Measurements from ENCODE around the gene FGF3.

FGF3 gene

DNA sequence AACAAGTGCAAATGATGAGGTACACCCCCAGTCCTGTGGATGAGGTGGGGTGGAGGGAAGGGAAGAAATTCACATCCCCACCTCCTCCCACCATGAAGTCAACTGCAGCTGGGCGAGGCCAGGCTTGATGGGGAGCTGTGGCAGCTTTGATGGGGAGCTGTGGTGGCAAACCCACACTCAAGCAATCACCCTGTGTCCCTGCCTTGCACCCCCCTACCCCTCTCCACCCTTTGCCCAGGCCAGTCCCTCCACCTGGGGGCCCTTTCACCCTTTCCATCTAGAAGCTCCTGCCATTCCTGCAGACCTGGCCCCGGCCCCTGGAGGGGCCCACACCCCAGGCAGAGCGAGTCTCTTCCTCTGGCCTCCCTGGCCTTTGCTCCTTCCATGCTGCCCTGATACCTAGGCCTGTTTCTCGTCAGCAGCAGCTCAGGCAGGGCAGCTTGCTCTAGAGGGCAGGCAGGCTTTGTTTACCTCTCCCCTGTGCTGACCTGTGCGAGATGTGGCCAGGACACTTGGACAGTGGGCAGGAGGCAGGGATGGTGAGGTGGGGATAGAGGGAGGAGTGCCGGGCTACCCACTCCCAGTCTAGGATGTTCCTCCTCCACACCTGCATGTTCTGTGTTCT lies 4.5 kb upstream of the FGF3 start:
- no peak for DNase-seq (ENCODE audit: low read depth)

DNA sequence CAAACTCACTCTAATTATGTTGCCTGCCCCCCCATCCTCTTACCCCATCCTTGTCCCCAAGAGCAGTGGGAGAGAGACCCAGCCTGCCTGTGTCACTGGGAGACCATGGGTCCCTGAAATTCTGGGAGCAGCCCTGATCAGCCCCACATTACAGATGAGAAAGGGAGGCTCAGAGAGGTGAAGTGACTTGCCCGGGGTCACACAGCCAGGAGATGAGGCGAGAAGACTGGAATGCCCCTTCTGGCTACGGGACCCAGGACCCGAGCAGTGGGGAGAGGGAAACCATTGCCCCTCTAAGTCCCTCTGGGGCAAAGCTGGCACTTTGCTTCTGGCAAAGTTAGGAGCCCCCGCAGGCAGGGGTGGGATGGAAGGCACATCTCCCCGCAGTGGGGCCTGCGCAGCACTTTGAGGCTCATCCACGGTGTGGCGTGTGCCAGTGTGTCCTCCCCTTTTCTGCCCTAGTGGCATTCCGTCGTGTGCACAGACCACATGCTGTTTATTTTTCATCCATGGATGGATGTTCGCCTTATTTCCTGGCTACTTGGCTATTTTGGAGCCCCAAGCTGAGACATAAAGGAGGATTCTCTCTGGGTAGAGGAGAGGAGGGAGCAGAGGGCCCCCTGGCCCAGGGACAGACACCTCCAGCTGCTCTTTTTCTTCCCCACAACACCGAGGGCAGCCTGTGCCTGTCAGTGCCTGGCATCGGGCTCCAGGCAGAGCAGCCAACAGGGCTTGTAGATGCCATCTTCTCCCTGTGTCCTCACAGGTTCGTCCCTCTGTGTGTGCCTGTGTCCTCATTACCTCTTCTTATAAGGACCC lies 3.7 kb upstream of the FGF3 start:
- DNase-seq (ENCODE audit: low read depth) = no peak

DNA sequence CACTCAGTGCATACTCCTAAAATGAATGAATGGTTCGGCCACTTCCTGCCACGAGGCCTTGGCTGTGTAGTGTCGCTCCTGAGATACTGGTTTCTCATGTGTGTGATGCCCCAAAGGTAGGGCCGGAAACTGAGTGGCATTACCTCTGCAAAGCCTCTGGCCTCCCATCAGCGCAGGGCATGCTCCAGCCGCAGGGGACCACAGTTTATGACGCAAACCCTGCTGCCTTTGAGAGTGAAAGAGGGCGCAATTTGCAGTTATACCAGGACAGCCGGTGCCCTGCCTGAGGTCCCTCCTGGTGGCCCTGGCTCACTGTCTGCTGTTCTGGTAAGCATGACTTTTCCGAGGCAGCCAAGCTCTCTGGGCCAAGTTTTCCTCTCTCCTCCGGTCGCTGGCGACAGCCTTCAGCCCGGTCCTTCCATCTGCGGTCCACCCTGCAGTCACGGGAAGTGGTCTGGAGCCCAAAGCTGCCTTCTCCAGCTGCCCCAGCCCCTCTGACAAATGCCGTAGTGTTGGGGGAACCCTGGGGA lies 2.4 kb upstream of the FGF3 start:
- DNase-seq (ENCODE audit: low read depth) = no peak

GRCh38 chr11:69820441-69820840 lies 1.2 kb upstream of the FGF3 start:
- no peak for DNase-seq (ENCODE audit: low read depth)

- no peak for DNase-seq (ENCODE audit: low read depth)
Observed at GRCh38 chr11:69819541-69820070, 390 bp upstream of the FGF3 start.

GRCh38 chr11:69818231-69818602 lies 999 bp downstream of the FGF3 start:
- DNase-seq (ENCODE audit: low read depth) = no peak

DNA sequence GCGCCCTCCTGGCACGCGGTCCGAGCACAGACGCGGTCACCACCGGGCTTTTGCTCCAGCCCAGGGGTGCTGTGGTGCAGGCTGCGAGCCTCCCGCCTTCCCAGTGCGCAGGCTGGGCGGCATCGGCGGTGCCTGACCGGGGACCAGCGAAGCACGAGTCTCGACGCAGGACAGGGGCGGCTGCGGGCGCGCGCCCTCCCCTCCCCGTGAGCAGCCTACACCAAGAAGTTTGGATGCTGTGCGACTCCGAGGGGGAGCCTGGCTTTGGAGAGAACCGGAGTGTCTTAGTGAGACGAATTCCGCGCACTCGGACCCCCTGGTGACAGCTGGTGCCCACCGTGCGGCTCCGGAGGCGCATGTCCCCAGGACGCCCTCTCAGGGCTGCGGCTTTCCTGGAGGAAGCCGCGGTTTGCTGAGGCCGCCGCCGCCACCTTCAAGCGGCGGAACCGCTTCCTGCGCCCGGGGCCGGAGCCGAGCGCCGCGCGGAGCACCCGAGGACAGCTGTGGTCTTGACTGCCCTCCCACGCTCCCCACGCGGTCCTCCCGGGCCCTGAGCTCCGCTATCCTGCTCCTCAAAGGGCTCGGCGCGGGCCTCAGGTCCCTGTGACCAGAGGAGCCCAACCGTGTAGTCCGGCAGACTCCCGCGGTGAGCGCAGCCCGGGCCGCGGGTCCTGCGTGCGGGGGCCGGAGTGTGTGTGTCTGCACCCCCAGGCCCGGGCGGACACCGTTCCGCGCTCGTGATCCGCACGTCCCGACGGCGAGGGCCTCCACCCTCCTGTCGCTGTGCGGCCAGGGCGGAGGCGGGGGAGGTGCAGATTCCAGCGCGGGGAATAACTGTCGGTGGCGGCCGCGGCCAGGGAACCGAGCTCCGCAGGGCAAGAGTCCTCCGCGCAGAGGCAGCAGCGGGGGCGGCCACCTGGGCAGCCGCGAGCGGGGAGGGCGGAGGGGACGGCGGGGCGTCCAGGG lies 1.7 kb downstream of the FGF3 start:
- no peak for DNase-seq (ENCODE audit: low read depth)

- DNase-seq (ENCODE audit: low read depth) = no peak
Observed at GRCh38 chr11:69816671-69817070, 2.5 kb downstream of the FGF3 start.

DNA sequence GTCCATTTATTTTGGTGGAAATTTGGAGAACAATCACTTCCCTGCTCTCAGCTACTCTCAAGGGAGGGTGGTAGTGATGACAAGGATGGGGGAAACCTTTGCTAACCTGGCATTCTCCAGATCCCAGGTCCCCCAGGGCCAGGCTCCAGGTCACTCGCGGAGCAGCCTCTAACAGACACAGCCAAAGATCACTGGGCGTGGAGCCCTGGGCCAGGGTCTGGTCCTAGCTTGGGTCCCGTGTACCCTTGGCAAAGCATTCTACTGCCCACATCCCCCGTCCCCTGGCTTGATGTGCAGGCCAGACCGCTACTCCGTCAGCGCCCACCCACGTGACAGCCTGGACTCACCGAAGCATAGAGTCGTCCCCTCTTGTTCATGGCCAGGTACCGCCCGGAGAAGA lies 3.2 kb downstream of the FGF3 start:
- DNase-seq (ENCODE audit: low read depth) = no peak

- no peak for DNase-seq (ENCODE audit: low read depth)
Observed at GRCh38 chr11:69814902-69815301, 4.3 kb downstream of the FGF3 start.

DNA sequence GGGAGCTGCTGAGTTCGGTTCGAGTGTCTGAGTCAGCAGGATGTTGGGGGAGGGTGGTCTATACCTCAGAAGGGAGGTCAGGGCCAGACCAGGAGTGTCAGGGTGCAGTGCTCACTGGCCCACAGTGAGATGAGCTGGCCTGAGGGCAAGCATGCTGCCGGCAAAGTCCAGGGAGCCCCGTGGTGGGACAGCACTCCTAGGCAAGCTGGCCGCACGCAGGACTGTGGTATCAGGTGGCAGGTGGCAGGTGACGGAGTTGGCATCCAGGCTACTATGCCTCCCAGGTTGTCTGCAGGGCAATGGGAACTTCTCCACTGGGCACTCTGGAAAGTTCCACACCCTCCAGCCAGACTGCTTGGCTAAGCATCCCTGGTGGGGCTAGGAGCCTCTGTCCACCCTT lies 4.8 kb downstream of the FGF3 start:
- no peak for DNase-seq (ENCODE audit: low read depth)

- no peak for DNase-seq (ENCODE audit: low read depth)
Observed at GRCh38 chr11:69813839-69814238, 5.4 kb downstream of the FGF3 start.

DNA sequence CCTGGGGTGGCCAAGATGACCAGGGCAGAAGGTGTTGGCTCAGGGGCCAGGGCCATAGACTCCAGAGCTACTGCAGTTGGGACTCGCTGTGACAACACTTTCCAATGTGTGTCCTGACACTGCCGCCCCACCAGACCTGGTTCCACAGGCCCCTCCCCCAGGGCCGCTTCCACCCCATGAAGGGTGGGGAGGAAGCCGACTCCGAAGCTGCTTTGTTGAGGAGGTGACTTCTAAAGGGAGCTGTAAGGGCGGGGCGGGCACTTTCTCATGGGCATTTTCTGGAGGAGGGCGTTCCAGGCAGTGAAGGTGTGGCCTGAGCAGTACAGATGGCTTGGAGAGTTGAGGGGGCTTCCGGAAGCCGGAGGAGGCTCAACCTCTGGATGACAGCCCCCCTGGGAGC lies 6.3 kb downstream of the FGF3 start:
- DNase-seq (ENCODE audit: low read depth) = no peak

DNA sequence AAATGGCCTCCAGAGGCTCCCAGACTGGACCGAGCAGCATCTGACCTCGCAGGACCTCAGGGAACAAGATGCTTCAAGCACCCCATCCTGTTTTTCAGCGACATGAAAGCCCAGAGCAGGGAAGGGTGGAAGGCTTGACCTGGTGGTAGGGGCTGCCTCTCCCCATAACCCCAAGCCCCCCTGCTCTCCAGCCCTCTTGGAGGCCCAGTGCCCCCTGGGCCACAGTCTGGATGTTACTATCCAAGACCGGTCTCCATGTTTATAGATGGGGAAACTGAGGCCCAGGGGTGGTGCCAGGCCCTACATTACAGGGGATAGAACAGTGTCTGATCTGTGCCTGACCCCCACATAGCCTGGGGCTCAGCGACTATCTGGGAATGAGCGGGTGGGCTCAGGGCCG lies 7.0 kb downstream of the FGF3 start:
- DNase-seq (ENCODE audit: low read depth) = no peak

- DNase-seq (ENCODE audit: low read depth) = no peak
Observed at GRCh38 chr11:69811431-69811830, 7.8 kb downstream of the FGF3 start.

- DNase-seq (ENCODE audit: low read depth) = no peak
Observed at GRCh38 chr11:69810289-69811118, 8.7 kb downstream of the FGF3 start.

GRCh38 chr11:69808667-69809086 lies 10.5 kb downstream of the FGF3 start:
- DNase-seq (ENCODE audit: low read depth) = peak; percentile 5

DNA sequence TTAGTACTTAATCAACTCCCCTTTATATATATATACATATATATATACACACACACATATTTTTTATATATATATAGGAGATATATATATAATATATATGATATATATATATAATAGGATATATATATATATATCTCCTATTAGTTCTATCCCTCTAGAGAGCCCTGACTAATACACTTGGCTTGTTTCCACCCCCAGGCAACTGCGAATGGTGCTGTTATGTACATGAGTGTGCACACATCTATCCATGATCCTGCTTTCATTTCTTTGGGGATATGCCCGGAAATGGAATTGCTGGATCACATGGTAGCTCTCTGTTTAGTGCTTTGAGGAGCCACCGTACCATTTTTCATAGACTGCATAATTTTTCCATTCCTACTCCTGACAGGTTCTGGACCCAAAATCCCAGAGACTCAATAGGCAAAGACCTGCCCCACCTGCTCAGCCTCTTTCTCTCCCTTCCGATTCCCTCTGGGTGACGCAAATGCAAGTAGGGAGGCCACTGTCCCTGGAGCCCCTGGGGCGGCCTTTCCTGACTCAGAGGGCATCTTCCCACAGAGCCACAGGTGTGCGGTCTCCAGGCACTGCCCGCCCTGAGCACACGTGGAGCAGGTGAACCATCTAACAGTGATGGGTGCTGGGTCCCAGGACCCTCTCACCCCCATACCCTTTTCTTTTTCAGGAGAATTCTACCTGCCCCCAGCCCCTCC lies 12.0 kb downstream of the FGF3 start:
- DNase-seq (ENCODE audit: low read depth) = no peak

DNA sequence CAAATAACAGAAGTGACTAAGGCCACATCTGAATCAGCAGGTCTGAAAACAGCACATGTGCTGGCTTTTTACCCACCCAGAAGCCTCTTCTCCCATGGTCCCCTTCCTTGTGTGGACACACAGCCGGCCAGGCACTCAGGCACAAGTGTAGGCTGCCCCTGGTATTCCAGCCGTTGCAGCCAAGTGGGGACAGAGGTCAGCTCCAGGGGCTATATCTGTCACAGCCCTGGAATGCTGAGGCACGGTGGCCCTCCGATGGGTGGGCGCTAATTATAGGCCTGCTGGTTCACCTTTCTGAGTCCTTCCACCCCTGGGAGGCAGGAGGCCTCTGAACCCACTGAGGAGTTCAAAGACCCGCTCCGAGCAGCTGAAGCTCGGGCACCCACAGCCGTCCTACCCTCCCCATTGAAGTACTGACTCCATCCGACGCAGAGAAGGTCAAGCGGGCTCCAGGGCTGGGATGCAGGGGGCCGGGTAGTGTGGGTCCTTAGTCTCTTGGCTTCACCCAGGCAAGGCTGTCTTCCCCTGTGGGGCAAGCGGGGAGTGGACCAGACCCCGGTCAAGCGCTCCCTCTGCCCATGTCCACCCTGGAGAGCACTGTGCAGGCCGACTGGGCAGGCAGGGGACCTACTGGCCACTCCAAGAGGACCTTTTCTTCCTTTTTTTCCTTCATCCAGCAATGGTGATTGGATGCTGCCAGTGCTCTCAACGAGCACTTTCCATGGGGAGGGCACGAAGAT lies 14.3 kb downstream of the FGF3 start:
- no peak for DNase-seq (ENCODE audit: low read depth)
